Urinary bladder (tissue), 4 donors: Measurements from ENCODE around the gene ARHGAP24. TPM values are rescaled to one million over a fixed set of nuclear protein-coding genes. Genes with fewer than 3 reads are reported as not detected.

Experiments used
- DNase-seq: peaks from one replicate; pipeline ENCODE4 v3.0.0-alpha.2; 2015; ENCODE audit errors: extremely low spot score
- H3K27ac ChIP-seq: one replicate; pipeline ENCODE4 v1.5.1; 2013; ENCODE audit warnings: low read depth, mild to moderate bottlenecking, moderate library complexity
- H3K36me3 ChIP-seq: one replicate; pipeline ENCODE4 v1.6.1; 2013; ENCODE audit warnings: mild to moderate bottlenecking, moderate library complexity; ENCODE audit not compliant: insufficient read depth
- H3K4me1 ChIP-seq: one replicate; pipeline ENCODE4 v1.6.1; 2013; ENCODE audit warnings: mild to moderate bottlenecking, moderate library complexity; ENCODE audit not compliant: insufficient read depth
- H3K4me3 ChIP-seq: one replicate; pipeline ENCODE4 v1.5.1; 2013; ENCODE audit warnings: low read depth, low read length
- WGBS: extraction: QIAGEN DNeasy Blood & Tissue Kit; methylation state at CpG from one replicate; pipeline ENCODE4 v1.1.7; 2013; 5-methylcytosine and 5-hydroxymethylcytosine counted together
- polyA plus RNA-seq: library from polyadenylated mRNA; stranded (reverse); fragments of 200-250 nt; gene quantifications from one replicate; pipeline ENCODE4 v1.2.3, GENCODE V29; 2013
- total RNA-seq: library from RNA; depleted of rRNA; stranded (reverse); fragments of >200 nt; gene quantifications from one replicate; pipeline ENCODE4 v1.2.3, GENCODE V29; 2014
- donor health status: healthy with polysubstance abuse.
- donor health status: healthy.

Gene ARHGAP24
- total and polyA plus RNA-seq, 2 donors: 17.5 to 81.0 TPM

DNA sequence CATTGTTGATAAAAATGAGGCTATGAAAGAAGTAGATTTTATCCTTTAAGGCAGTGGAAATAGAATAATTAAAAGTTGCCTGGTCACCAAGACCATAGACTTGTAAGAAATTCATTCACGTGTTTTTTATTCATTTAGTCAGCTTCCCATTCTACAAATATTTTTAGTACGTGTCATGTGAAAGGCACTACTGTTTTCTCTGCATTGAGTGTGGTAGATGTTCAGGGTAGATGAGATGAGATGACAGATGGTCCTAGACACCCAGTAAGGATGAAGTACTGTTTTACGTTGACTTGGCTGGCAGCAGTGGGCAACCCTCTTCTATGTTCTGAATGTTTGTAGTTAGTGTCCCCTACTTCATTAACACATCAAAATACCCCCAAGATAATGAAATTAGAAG lies 228.1 kb downstream of the ARHGAP24 start:
- Histone ChIP-seq H3K4me3 (no peak overlapping the region), H3K4me1 (no peaks in the 10 kb centered on the region), H3K36me3 (no peaks in the 10 kb centered on the region), H3K27ac (no peak overlapping the region)
- no peak for DNase-seq
- 81% methylated on average over 3 of the region's 3 CpGs for WGBS

DNA sequence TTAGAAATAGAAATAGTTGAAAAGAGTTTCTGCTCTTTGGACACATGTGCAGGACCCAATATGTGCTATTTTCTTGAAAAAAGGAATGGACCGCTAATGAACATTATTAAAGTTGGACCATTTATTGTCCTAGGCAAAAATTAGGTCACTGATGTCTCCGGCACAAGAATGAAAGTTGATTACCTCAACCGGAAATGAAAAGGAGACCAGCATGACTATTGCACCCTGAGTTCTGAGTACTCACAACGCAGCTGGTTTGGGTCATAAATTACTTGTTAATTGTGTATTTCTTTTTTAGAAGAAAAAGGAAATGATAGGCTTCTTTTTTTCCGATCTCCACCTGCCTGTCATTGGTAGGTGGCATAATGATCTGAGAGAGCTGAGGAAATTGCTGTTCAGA lies 232.7 kb downstream of the ARHGAP24 start:
- Histone ChIP-seq H3K4me3 (no peak overlapping the region), H3K27ac (no peak overlapping the region), H3K36me3 (no peaks in the 10 kb centered on the region), H3K4me1 (no peaks in the 10 kb centered on the region)
- no peak for DNase-seq
- 77% methylated on average over 5 of the region's 5 CpGs for WGBS

DNA sequence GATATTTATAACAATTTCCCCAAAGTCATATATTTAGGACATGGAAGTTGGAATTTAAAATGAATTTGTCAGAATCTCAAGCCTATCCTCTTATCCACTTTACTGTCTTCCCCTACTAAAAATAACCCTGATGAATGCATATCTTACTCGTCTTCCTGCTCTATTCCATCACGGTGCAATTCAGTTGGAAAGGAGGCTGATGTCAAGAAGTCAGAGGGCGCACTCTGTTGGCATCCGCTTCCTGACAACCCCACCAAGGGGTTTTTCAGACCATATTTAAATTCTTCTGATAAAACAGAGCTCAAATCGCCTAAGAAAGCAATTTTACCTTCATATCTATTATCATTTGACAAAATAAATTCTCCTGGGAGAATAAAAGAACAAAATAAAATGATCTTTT lies 233.5 kb downstream of the ARHGAP24 start:
- DNase-seq: no peak

DNA sequence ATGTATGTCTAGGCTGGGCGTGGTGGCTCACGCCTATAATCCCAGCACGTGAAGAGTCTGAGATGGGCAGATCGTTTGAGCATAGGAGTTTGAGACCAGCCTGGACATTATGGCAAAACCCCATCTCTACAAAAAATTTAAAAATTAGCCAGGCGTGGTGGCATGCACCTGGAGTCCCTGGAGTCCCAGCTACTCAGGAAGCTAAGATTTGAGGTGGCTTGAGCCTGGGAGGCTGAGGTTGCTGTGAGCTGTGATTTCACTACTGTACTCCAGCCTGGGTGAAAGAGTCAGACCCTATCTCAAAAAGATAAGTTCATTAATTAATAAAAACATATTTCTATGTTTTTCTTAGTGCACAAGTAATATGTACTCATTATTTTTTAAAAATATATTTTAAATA lies 238.1 kb downstream of the ARHGAP24 start:
- Histone ChIP-seq H3K27ac (no peak overlapping the region), H3K4me3 (no peak overlapping the region), H3K36me3 (no peaks in the 10 kb centered on the region), H3K4me1 (no peaks in the 10 kb centered on the region)
- DNase-seq: no peak
- whole genome bisulfite sequencing: 92% methylated on average over 5 of the region's 5 CpGs

More for the DNA sequence above, 233.5 kb downstream of the ARHGAP24 start:
- WGBS: 47% methylated on average over 5 of the region's 5 CpGs
- Histone ChIP-seq H3K4me3 (no peak overlapping the region), H3K27ac (no peak overlapping the region), H3K4me1 (no peaks in the 10 kb centered on the region), H3K36me3 (no peaks in the 10 kb centered on the region)

DNA sequence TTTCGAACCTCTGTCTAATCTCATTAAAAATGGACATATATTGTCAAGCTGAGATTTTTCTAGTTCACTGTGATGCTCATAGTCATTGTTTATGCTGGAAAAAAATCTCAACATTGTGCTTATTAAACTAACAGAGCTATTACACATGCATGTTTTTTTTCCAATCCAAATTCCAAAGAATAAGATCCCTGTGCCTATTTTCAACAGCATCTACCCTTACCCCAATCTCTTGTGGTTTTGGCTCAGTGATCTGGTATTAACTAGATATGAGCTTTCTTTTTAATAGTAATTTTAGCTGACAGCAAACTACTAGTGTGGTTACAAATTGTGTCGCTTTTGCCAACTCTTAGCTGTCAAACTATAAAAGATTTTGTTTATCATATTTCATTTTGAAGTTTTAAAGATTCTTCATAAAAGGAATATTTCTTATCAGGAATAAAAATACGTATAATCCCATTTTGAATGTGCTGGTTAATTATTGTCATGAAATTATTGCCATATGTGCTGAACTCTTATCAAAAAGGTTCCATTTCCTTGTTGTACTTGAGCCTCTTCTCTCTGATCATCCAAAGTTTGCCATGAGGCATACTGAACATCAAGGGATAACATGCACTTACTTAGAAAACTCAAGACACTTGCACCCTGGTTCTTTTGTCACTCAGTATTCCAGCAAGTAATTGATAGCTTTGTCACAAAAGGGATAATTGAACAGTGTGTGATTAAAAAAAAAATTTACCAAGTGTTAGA lies 241.2 kb downstream of the ARHGAP24 start:
- Histone ChIP-seq H3K27ac (no peak overlapping the region), H3K4me1 (no peaks in the 10 kb centered on the region), H3K4me3 (no peak overlapping the region), H3K36me3 (no peaks in the 10 kb centered on the region)
- DNase-seq: no peak
- WGBS: 45% methylated on average over 3 of the region's 3 CpGs

DNA sequence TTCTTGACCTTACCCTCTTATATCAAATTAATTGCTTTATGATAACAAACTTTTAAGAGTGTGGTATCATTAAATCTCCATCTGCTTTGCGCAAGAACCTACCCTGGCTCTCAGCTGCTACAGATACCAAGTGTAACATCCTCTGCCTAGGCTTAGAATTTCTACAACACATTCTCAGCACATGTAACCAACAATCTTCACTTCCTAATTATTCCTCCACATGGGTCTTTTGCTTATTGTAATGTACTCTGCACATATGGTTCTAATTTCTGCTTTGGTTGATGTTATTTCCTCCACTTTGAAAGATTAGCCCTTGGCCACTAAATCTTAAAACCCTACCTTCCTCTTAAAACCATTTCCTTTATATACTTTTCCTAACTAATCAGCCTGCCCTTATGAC lies 242.4 kb downstream of the ARHGAP24 start:
- 86% methylated on average over 1 of the region's 1 CpG for WGBS
- DNase-seq: no peak
- Histone ChIP-seq H3K36me3 (no peaks in the 10 kb centered on the region), H3K27ac (no peak overlapping the region), H3K4me3 (no peak overlapping the region), H3K4me1 (no peaks in the 10 kb centered on the region)

DNA sequence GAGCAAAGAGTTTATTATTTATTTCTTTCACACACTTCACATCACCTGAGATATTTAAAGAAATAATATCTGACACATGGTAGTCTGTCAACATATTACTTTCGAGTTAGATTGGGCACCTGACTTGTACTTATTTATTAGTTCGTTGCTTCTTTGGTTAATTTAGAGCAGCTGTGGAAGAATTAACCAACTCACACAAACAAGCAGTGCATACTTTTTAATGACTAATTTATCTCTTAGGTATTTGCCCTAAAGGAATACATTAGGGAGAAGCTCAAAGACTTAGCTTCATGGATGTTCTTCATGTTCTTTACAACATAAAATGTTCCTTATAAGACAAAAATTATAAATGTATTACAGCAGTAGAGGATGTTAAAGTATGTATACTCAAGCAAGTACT lies 242.9 kb downstream of the ARHGAP24 start:
- H3K4me3 ChIP-seq: no peak overlapping the region
- 53% methylated on average over 2 of the region's 2 CpGs for WGBS
- H3K4me1 ChIP-seq: no peaks in the 10 kb centered on the region
- H3K27ac ChIP-seq: no peak overlapping the region
- H3K36me3 ChIP-seq: no peaks in the 10 kb centered on the region
- no peak for DNase-seq

DNA sequence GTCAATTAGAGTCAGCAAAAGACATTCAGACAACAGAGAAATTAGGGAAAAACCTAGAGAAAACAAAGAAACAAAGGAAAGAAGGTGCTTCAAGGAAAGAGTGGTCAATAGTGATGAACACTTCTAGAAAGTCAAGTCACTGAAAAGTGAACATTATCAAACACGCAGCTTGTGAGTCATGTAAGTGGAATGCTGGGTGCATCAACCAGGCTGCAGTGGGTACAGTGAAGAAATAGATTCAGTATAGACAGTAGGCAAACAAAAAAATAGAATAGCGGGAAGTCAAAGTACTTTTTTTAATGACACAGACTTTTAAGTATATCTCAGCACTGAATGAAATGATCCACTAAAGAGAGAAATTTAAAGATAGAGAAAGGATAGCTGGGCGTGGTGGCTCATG lies 245.8 kb downstream of the ARHGAP24 start:
- no peak overlapping the region for H3K27ac ChIP-seq
- 62% methylated on average over 3 of the region's 3 CpGs for WGBS
- DNase-seq: no peak
- H3K36me3 ChIP-seq: no peaks in the 10 kb centered on the region
- H3K4me3 ChIP-seq: no peak overlapping the region
- H3K4me1 ChIP-seq: no peaks in the 10 kb centered on the region

DNA sequence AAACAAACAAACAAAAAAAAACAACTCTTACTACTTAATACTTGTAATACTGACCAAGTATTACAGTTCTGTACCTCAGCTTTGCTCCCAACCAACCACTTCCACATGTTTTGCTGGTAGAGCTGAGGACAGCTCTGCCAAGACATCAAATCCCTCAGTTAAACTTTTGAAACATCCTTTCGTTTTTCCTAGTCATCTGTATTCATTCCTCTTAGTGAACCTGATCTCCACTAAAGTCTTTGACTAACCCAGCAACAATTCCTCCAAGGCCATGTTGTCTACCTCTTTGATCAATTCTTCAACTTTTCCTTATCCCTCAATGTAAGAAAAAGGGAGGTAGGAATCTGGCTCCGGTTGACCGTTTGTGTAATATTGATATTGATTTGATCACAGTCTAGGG lies 247.5 kb downstream of the ARHGAP24 start:
- H3K27ac ChIP-seq: no peak overlapping the region
- H3K4me3 ChIP-seq: no peak overlapping the region
- no peak for DNase-seq
- no peaks in the 10 kb centered on the region for H3K36me3 ChIP-seq
- WGBS: 90% methylated on average over 3 of the region's 3 CpGs
- H3K4me1 ChIP-seq: no peaks in the 10 kb centered on the region

DNA sequence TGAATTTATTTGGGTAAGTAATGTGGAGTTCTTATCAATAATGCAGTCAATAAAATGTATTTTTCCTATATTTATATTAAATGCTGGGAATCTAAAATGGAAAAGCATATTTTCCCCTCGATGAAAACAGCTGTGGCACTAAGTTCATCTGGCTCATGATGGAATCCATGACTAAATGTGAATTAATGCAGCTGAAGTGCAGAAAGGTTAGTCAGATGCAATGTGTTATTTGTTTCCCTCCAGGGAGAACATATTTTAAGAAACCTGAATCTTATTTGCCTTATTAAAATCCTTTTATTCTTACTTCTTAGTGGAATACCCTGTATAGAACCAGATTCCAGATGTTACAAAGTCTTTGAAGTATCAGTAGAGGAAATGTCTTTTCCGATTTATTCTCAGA lies 247.9 kb downstream of the ARHGAP24 start:
- Histone ChIP-seq H3K36me3 (no peaks in the 10 kb centered on the region), H3K4me1 (no peaks in the 10 kb centered on the region), H3K27ac (no peak overlapping the region), H3K4me3 (no peak overlapping the region)
- no peak for DNase-seq
- WGBS: 84% methylated on average over 2 of the region's 2 CpGs

DNA sequence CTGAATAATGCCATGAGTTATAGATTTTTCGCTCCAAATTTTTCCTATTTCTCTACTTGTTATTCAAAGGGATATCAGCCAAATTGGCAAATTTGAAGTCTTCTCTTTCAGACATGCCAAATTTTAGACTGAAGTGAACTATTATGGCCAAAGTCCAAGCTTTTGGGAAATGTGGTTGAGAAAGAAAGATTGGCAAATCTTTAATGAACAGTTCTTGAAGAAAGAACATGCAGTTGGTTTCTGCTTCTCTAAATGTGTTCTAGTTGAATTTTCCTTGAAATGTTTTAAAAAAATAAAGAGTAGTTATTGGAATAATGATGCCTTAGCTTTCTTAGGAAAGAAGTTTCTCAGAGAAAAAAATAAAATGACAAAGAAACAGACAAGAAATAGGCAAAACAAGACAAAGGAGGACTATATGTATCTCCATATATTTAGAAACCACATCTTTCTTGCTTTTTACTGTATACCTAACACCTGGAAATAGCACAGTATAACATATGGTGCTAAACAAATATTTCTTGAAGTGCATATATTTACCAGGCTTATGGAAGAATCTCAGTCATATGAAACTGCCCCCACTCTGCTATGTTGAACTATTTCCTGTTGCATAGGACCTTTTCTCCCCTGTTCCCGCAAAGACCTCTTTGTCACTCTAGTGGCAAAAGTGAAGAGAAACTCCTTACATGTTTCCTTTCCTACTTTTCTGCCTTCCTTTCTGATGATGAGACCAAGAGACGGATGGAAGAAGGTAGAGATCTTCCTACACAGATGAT lies 250.0 kb downstream of the ARHGAP24 start:
- H3K4me1 ChIP-seq: no peaks in the 10 kb centered on the region
- no peak overlapping the region for H3K27ac ChIP-seq
- H3K4me3 ChIP-seq: no peak overlapping the region
- DNase-seq: no peak
- no peaks in the 10 kb centered on the region for H3K36me3 ChIP-seq
- 90% methylated on average over 3 of the region's 3 CpGs for WGBS

DNA sequence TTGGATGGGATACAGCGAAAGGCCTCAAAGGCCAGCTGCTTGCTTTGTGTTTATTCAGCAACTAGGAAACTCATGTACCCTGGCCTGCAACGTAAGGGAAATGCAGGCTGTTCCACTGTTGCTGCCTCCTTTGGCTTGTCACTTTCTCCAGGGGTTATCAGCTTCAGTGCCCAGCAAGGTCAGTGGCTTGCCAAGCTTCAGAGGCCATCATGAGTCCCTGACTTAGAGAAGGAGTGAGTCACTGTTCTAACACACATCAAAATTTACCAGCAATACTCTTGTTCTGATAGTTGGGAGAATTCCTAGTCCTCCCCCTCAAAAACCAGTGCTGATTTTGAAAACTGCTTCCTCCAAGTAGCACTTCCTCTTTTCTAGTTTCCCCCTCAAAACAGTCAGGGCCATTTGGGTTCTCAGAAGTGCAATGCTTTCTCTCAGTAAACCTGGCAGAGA lies 250.8 kb downstream of the ARHGAP24 start:
- 61% methylated on average over 2 of the region's 2 CpGs for WGBS
- Histone ChIP-seq H3K4me3 (no peak overlapping the region), H3K36me3 (no peaks in the 10 kb centered on the region), H3K4me1 (no peaks in the 10 kb centered on the region), H3K27ac (no peak overlapping the region)
- no peak for DNase-seq

DNA sequence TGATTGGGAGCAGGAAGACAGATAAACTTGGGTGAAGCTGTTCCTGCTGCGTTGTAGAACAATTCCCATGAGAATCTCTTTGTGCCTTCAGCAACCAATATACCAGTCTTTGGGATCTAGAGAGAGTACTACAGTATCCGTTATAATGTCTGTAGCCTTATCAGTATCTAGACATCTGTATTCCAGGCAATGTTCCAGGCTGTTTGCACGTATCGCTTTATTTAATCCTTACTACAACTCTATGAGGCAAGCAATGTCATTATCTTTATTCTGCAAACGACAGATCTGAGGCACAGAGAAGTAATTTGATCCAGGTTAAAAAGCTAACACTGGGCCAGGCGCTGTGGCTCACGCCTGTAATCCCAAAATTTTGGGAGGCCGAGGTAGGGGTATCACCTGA lies 251.6 kb downstream of the ARHGAP24 start:
- 76% methylated on average over 8 of the region's 8 CpGs for WGBS
- Histone ChIP-seq H3K4me3 (no peak overlapping the region), H3K27ac (no peak overlapping the region), H3K36me3 (no peaks in the 10 kb centered on the region), H3K4me1 (no peaks in the 10 kb centered on the region)
- no peak for DNase-seq

DNA sequence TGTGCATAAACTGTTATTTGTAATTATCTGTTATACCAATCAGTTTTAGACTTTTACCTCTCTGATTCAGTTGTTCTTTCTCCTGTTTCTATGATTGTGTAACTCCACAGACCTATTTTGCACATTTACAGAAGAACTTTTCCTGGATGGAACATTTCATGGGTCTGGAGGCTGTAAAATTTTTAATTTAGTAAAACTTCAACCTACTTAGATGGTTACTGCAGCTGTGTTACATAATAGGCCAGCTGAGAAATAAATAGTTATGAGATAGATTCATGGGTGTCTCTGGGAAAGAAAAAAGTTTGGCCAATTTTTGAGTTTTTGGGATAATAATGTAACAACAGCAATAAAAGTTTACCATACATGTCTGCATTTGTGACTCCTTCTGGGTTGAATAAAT lies 253.5 kb downstream of the ARHGAP24 start:
- DNase-seq: no peak
- no peaks in the 10 kb centered on the region for H3K4me1 ChIP-seq
- H3K4me3 ChIP-seq: no peak overlapping the region
- no peaks in the 10 kb centered on the region for H3K36me3 ChIP-seq
- no peak overlapping the region for H3K27ac ChIP-seq
